Thoracic aorta (tissue), 2 donors: Measurements from ENCODE around the gene FPGS. TPM values are rescaled to one million over a fixed set of nuclear protein-coding genes. Genes with fewer than 3 reads are reported as not detected.

Source experiments
- ATAC-seq: fragments of 150-250 bp; one replicate; pipeline ENCODE4 v1.8.0; 2017; ENCODE audit warnings: low read depth; ENCODE audit not compliant: insufficient number of reproducible peaks, low FRiP score
- DNase-seq: peaks from one replicate; pipeline ENCODE4 v3.0.0-alpha.2; 2020; ENCODE audit warnings: low spot score
- H3K27ac ChIP-seq, 2 donors: fragments of 200-600 bp; sonication (generic); 1 replicate in 1 of 2; 2 replicates in 1 of 2; pipeline ENCODE4 v1.5.1; 2016; ENCODE audit warnings: mild to moderate bottlenecking in 2 of 2, moderate library complexity in 2 of 2
- H3K27me3 ChIP-seq: fragments of 200-600 bp; sonication (generic); replicated peaks from 2 replicates; pipeline ENCODE4 v1.6.0; 2016; ENCODE audit warnings: mild to moderate bottlenecking; ENCODE audit not compliant: insufficient read depth
- H3K36me3 ChIP-seq: fragments of 200-600 bp; sonication (generic); one replicate; pipeline ENCODE4 v1.5.1; 2016
- H3K4me1 ChIP-seq, 2 donors: fragments of 200-600 bp; sonication (generic); 1 replicate in 1 of 2; 2 replicates in 1 of 2; pipeline versions ENCODE4 v1.5.1 to v1.6.0; 2016; ENCODE audit warnings: low read depth in 2 of 2, mild to moderate bottlenecking in 1 of 2; ENCODE audit not compliant: control insufficient read depth in 1 of 2
- H3K4me3 ChIP-seq: fragments of 200-600 bp; sonication (generic); 2 replicates; pipeline ENCODE4 v1.5.1; 2016; ENCODE audit warnings: mild to moderate bottlenecking
- H3K9me3 ChIP-seq: fragments of 200-600 bp; sonication (generic); 2 replicates; pipeline ENCODE4 v1.5.1; 2016
- CTCF ChIP-seq: fragments of 200-600 bp; sonication (generic); IDR thresholded peaks from one replicate; pipeline ENCODE4 v1.5.1; 2019; ENCODE audit warnings: antibody characterized with exemption
- total RNA-seq, 2 donors: library from RNA; depleted of rRNA; stranded (reverse); fragments of >200 nt; gene quantifications; one replicate each; pipeline versions ENCODE4 v1.1.0 to v1.2.3, GENCODE V29; 2016

The FPGS gene
- total RNA-seq, 2 donors from 2014 or later, result 119 to 136 TPM

- H3K27ac ChIP-seq, result no peak overlapping the region
- TF ChIP-seq CTCF, result no peak
- H3K4me1 ChIP-seq, result no peaks in the 10 kb centered on the region
- ATAC-seq (no peak), DNase-seq (no peak)
- H3K36me3 ChIP-seq, result no peaks in the 10 kb centered on the region
- H3K9me3 ChIP-seq, result no peaks in the 10 kb centered on the region
- no peak overlapping the region for H3K4me3 ChIP-seq
- no peaks in the 10 kb centered on the region for H3K27me3 ChIP-seq
These were observed 41.2 kb upstream of the FPGS start for GRCh38 chr9:127761491-127761956.

- H3K27me3 ChIP-seq, result no peaks in the 10 kb centered on the region
- H3K27ac ChIP-seq, result no peak overlapping the region
- ATAC-seq (peak; percentile 14), DNase-seq (no peak)
- no peaks in the 10 kb centered on the region for H3K4me1 ChIP-seq
- peak overlapping the region; percentile 6 for H3K4me3 ChIP-seq
- no peaks in the 10 kb centered on the region for H3K36me3 ChIP-seq
- no peak for TF ChIP-seq CTCF
- H3K9me3 ChIP-seq, result no peaks in the 10 kb centered on the region
These were observed 40.5 kb upstream of the FPGS start for GRCh38 chr9:127762111-127762676.

GRCh38 chr9:127763918-127764384 lies 38.7 kb upstream of the FPGS start:
- DNase-seq, result no peak
- Histone ChIP-seq H3K9me3 (no peaks in the 10 kb centered on the region), H3K27ac (no peak overlapping the region), H3K4me3 (no peak overlapping the region), H3K36me3 (no peaks in the 10 kb centered on the region), H3K4me1 (no peaks in the 10 kb centered on the region), H3K27me3 (no peaks in the 10 kb centered on the region)
- peak; percentile 22 for TF ChIP-seq CTCF
- no peak for ATAC-seq

- TF ChIP-seq CTCF, result no peak
- no peak for ATAC-seq
- Histone ChIP-seq H3K9me3 (no peaks in the 10 kb centered on the region), H3K27me3 (no peaks in the 10 kb centered on the region), H3K4me1 (peaks cover 1 to 4% of the 10 kb centered on the region in 2 donors), H3K27ac (no peak overlapping the region), H3K4me3 (no peak overlapping the region), H3K36me3 (no peaks in the 10 kb centered on the region)
- no peak for DNase-seq
These were observed 37.3 kb upstream of the FPGS start for GRCh38 chr9:127765418-127765817.

GRCh38 chr9:127767410-127767809 lies 35.3 kb upstream of the FPGS start:
- Histone ChIP-seq H3K9me3 (no peaks in the 10 kb centered on the region), H3K4me1 (peaks cover 8% of the 10 kb centered on the region in 2 donors), H3K27me3 (no peaks in the 10 kb centered on the region), H3K4me3 (no peak overlapping the region), H3K27ac (peak overlapping the region in 1 of 2 donors; percentile 1), H3K36me3 (no peaks in the 10 kb centered on the region)
- TF ChIP-seq CTCF, result no peak
- no peak for DNase-seq
- no peak for ATAC-seq
